CD4-positive, alpha-beta T cell treated with Interleukin-4 for 1 hour (primary cell): ENCODE results near the gene TBC1D21.

ENCODE experiments used
- DNase-seq, 2 donors: peaks; one replicate each; pipeline ENCODE4 v3.0.0-alpha.2; 2020 to 2022

The TBC1D21 gene

GRCh38 chr15:73889762-73890124, 16.4 kb downstream of the TBC1D21 start:
- no peak for DNase-seq

- no peak for DNase-seq
These were observed 18.3 kb downstream of the TBC1D21 start for GRCh38 chr15:73891328-73892315.

- DNase-seq = no peak
These were observed 19.3 kb downstream of the TBC1D21 start for GRCh38 chr15:73892446-73893226.

- DNase-seq = no peak
These were observed 20.9 kb downstream of the TBC1D21 start for GRCh38 chr15:73894133-73894814.

GRCh38 chr15:73897441-73898261, 24.3 kb downstream of the TBC1D21 start:
- peak; percentile 49 to 68 for DNase-seq

GRCh38 chr15:73899197-73900094, 26.1 kb downstream of the TBC1D21 start:
- no peak for DNase-seq

- no peak for DNase-seq
These were observed 26.8 kb downstream of the TBC1D21 start for GRCh38 chr15:73900095-73900712.

GRCh38 chr15:73901126-73901810, 27.9 kb downstream of the TBC1D21 start:
- no peak for DNase-seq

GRCh38 chr15:73902121-73903020, 29.0 kb downstream of the TBC1D21 start:
- DNase-seq = no peak

GRCh38 chr15:73904026-73904815, 30.9 kb downstream of the TBC1D21 start:
- DNase-seq = no peak

GRCh38 chr15:73905225-73905827, 32.0 kb downstream of the TBC1D21 start:
- DNase-seq = no peak

GRCh38 chr15:73906346-73907034, 33.1 kb downstream of the TBC1D21 start:
- no peak for DNase-seq

- DNase-seq = no peak
These were observed 33.7 kb downstream of the TBC1D21 start for GRCh38 chr15:73907035-73907408.

GRCh38 chr15:73908030-73908821, 34.9 kb downstream of the TBC1D21 start:
- peak; percentile 67 to 70 for DNase-seq

GRCh38 chr15:73908822-73909122, 35.4 kb downstream of the TBC1D21 start:
- DNase-seq = no peak

- DNase-seq = no peak
These were observed 36.3 kb downstream of the TBC1D21 start for GRCh38 chr15:73909651-73910050.
